ENCODE data around the gene HES6. TPM values are rescaled to one million over a fixed set of nuclear protein-coding genes. Genes with fewer than 3 reads are reported as not detected.

Gene HES6
- total and polyA plus RNA-seq, 2 of the 8 experiments (the other 6 are each of a cell fraction or from before 2014, with no cell fraction given): 32.6 to 36.3 TPM

DNA sequence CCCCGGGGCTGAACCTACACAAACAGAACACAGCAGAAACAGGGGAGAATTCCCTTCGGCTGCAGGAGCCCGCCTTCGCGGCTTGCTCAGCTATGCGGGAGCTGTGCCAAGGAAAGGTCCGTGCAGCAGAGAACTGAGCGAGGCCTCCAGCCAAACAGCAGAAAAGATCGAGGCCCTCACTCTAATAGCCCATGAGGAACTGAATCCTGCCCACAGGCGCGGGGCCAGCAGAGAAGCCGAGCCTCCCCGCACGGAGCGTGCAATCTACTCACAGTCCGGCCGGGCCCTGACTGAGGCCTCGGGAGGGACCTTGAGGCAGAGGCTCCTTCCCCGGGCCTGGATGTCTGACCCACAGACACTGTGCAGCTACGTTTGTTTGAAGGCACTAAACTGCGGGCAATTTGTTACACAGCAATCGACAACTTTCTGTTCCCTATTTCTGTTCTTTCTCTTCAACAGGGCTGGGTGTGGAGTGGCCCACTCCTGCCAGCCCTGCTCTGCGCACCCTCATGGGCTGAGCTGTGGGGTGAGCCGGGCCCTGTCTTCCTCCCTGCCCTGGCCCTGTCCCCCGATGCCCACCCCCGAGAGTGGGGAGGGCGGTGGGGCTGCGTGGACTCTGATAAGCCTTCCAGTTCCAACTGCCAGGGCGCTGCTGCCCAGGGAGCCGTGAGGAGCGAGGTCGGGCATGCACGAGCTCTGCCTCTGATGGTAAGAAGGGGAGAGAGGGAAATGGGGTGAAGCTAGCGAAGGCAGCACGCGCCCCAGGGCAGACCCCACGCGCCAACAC is 13.7 kb downstream of the HES6 start (continued):
- no peak for TF ChIP-seq TEAD4 (IDR thresholded peaks at IDR 0.05; ENCODE audit: low read depth, low read length)
